Muscle of leg (tissue), 11 donors: ENCODE results near the gene ASMTL. TPM values are rescaled to one million over a fixed set of nuclear protein-coding genes. Genes with fewer than 3 reads are reported as not detected.
"Not testable (repeated sequence)": the region's sequence is repeated elsewhere in the genome, so short reads cannot be mapped to it uniquely, and the experiment has no call there.

Source experiments
- DNase-seq: peaks from one replicate; pipeline ENCODE4 v3.0.0; 2013
- H3K27ac ChIP-seq: one replicate; pipeline ENCODE4 v1.5.1; 2013; ENCODE audit warnings: mild to moderate bottlenecking, low read length, control low read depth
- H3K27me3 ChIP-seq: one replicate; pipeline ENCODE4 v1.6.1; 2013; ENCODE audit warnings: low read length; ENCODE audit not compliant: control insufficient read depth, insufficient read depth
- H3K36me3 ChIP-seq: one replicate; pipeline ENCODE4 v1.6.1; 2013; ENCODE audit warnings: low read length; ENCODE audit not compliant: control insufficient read depth, insufficient read depth
- H3K4me1 ChIP-seq: one replicate; pipeline ENCODE4 v1.6.1; 2013; ENCODE audit warnings: low read length; ENCODE audit not compliant: control insufficient read depth, insufficient read depth
- H3K4me3 ChIP-seq: one replicate; pipeline ENCODE4 v1.5.1; 2013; ENCODE audit warnings: low read length, control low read depth
- H3K9me3 ChIP-seq: replicated peaks from 2 replicates; pipeline ENCODE4 v1.6.1; 2013; ENCODE audit warnings: low read depth, low read length; ENCODE audit not compliant: control insufficient read depth
- WGBS: methylation state at CpG from one replicate; pipeline ENCODE4 v1.1.5; 2013; ENCODE audit warnings: missing lambda C conversion rate; ENCODE audit not compliant: insufficient coverage; 5-methylcytosine and 5-hydroxymethylcytosine counted together
- polyA plus RNA-seq, 8 donors: library from polyadenylated mRNA; unstranded; fragments of 120-200 nt; gene quantifications; one replicate each; pipeline versions ENCODE4 v1.2.1 to v1.2.3, GENCODE V29; 2013; ENCODE audit warnings: inconsistent platforms in 1 of 8, low replicate concordance in 1 of 8; ENCODE audit not compliant: insufficient read length in 8 of 8, insufficient read depth in 1 of 8
- total RNA-seq: library from RNA; stranded (reverse); fragments of 120-200 nt; gene quantifications from one replicate; pipeline ENCODE4 v1.2.4, GENCODE V29; 2013

Gene ASMTL
- total and polyA plus RNA-seq, 9 donors = 9.4 to 32.5 (median 26.7) TPM

DNA sequence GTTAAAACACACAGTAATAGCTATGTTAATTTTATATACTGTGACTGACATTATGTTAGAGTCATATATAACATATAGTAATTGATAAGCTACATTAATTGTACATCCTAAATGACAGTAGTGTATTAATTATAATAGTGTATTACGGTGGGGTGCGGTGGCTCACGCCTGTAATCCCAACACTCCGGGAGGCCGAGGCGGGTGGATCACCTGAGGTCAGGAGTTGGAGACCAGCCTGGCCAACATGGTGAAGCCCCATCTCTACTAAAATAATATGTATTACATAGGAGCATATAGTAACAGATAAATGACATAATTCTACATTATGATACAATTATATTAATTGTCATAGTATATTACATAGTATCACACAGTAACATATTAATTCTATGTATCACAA, 12.2 kb downstream of the ASMTL start:
- Histone ChIP-seq H3K27ac (no peak overlapping the region), H3K36me3 (peaks cover 21% of the 10 kb centered on the region), H3K4me3 (no peak overlapping the region), H3K9me3 (peaks cover 39% of the 10 kb centered on the region), H3K4me1 (no peaks in the 10 kb centered on the region), H3K27me3 (no peaks in the 10 kb centered on the region)
- DNase-seq = no peak
- WGBS = no CpG with 5 or more reads among the region's 6 CpGs

DNA sequence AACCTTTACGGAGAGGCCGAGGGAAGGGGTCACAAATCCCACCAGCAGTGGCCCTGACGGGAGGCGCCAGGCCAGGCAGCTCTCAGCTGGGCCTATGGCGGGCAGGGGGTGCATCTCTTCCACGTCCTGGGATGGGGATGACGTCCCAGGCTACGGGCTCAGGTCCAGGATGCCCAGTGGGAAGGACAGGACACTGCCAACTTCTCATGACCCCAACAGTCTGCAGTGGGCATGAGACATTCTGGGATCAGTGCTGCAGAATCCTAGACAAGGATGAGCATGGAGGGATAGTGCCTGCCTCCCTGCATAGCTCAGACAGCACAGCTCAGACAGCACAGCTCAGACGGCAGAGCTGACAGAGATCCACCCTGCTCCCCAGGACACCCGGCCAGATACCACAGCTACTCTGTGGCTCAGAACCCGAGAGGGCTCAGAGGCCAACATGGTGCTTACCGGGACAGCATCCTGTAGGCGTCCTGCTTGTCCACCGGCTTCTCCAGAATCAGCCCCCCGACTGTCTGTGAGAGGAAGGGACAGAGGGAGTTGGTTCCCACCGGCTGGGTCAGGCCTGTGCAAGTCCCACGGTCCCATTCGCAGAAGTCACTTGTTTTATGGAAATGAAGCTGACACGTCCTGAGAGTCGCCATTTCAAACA, 17.3 kb downstream of the ASMTL start:
- WGBS = 78% methylated on average over 17 of the region's 20 CpGs
- peaks cover 37% of the 10 kb centered on the region for H3K36me3 ChIP-seq

DNA sequence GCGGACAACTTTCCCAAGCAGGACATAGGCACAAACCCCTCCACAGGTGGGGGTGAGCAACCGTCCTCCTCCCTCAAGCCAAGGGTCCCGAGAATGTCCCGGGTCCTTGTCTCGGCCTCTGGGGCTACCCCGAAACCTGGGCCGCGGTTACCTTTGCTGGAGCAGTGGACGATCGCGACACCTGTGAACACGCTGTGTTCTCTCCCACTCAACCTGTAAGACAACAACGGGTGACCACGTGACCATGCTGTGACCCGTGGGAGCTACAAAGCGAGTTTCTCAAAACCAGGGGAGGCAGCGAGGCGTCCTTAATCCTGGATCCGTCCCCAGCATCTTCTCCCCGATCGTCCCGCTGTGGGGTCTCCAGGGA, 17.9 kb downstream of the ASMTL start:
- no peak overlapping the region for H3K27ac ChIP-seq
- peaks cover 10% of the 10 kb centered on the region for H3K9me3 ChIP-seq
- H3K27me3 ChIP-seq = no peaks in the 10 kb centered on the region
- DNase-seq = no peak
- no peak overlapping the region for H3K4me3 ChIP-seq
- WGBS = 87% methylated on average over 22 of the region's 22 CpGs
- peaks cover 37% of the 10 kb centered on the region for H3K36me3 ChIP-seq
- no peaks in the 10 kb centered on the region for H3K4me1 ChIP-seq

More for the DNA sequence above, 17.3 kb downstream of the ASMTL start:
- no peak for DNase-seq
- Histone ChIP-seq H3K9me3 (peaks cover 11% of the 10 kb centered on the region), H3K27ac (no peak overlapping the region), H3K4me1 (no peaks in the 10 kb centered on the region), H3K27me3 (no peaks in the 10 kb centered on the region), H3K4me3 (no peak overlapping the region)

DNA sequence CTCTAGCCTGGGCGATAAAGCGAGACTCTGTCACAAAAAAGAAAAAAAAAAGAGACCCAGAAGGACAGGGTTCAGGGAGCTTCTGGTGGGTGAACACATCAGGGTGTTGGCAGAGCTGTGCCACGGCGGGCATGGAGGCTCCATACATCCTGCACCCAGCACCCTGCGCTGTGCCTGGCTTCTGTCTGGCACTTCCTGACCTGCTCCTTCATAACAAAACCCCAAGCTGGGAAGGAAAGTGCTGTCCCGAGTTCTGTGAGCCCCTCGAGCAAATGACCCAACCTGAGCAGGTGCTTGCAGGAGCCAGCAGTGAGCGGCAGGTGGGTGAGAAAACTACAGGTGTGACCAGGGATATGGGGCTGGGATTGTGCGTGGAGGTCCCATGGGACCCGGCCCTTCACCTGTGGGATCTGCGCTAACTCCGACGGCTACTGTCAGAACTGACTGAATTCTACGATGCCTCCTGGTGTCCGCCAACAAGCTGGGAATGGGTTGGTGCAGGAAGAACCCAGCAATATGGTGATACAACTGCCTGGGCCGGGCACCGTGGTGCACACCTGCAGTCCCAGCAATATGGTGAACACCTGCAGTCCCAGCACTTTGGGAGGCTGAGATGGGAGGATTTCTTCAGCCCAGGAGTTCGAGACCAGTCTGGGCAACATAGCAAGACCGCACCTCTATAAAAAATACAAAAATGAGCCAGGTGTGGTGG, 18.9 kb downstream of the ASMTL start:
- WGBS = 91% methylated on average over 12 of the region's 19 CpGs
- DNase-seq = no peak
- Histone ChIP-seq H3K4me3 (no peak overlapping the region), H3K27me3 (no peaks in the 10 kb centered on the region), H3K36me3 (peaks cover 31% of the 10 kb centered on the region), H3K27ac (no peak overlapping the region), H3K9me3 (peaks cover 8% of the 10 kb centered on the region), H3K4me1 (no peaks in the 10 kb centered on the region)

DNA sequence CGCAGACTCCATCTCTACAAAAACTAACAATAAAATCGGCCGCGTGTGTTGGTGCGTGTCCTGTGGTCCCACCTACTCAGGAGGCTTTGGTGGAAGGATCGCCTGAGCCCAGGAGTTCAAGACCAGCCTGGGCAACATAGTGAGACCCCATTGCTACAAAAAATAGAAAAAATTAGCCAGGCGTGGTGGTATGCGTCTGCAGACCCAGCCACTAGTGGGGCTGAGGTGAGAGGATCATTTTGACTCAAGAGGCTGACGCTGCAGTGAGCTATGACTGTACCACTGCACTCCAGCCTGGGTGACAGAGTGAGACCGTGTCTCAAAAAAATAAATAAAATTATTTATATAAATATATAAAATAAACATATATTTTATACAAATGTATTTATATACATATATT, 22.3 kb downstream of the ASMTL start:
- Histone ChIP-seq H3K4me1 (no peaks in the 10 kb centered on the region), H3K36me3 (peaks cover 28% of the 10 kb centered on the region)
- WGBS = no CpG with 5 or more reads among the region's 10 CpGs

DNA sequence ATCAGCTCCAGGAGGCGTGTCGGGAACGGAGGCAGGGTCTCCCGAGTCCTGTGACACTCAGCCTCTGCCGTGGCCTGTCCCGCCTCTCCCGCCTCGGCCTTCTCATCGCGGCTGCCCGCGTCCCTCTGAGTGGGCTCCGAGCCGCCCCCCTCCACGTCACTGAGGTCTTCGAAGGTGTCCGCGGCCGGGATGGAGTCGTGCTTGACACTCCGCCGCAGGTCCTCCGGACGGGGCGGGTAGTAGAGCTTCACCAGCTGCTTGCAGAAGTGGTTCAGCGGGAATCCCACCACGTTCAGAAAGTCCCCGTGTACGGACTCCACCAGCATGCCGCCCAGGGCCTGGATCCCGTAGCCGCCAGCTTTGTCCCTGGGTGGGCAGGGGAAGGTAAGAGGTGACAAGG, 25.0 kb downstream of the ASMTL start:
- no peak overlapping the region for H3K27ac ChIP-seq
- H3K36me3 ChIP-seq = peaks cover 27% of the 10 kb centered on the region
- peaks cover 14% of the 10 kb centered on the region for H3K9me3 ChIP-seq
- no peaks in the 10 kb centered on the region for H3K27me3 ChIP-seq
- H3K4me3 ChIP-seq = no peak overlapping the region
- no peaks in the 10 kb centered on the region for H3K4me1 ChIP-seq
- no peak for DNase-seq
- 98% methylated on average over 32 of the region's 32 CpGs for WGBS

More for the DNA sequence above, 22.3 kb downstream of the ASMTL start:
- no peak overlapping the region for H3K4me3 ChIP-seq
- H3K9me3 ChIP-seq = peaks cover 3% of the 10 kb centered on the region
- no peaks in the 10 kb centered on the region for H3K27me3 ChIP-seq
- H3K27ac ChIP-seq = no peak overlapping the region
- no peak for DNase-seq

DNA sequence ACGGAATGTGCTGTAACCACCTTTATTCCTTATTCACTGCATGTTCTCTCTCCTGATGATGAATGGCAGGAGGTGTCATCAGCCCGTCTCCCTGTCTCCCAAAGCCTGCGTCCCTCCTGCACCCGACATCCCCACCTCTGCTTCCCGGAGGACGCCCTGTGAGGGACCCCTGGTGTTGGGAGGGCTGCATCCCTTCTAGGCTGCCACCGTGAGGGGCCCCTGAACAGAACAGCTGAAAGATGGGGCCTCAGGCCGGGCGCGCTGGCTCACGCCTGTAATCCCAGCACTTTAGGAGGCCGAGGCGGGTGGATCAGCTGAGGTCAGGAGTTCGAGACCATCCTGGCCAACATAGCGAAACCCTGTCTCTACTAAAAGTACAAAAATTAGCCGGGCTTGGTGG, 26.4 kb downstream of the ASMTL start:
- H3K4me3 ChIP-seq, H3K27ac ChIP-seq, H3K27me3 ChIP-seq, DNase-seq, H3K4me1 ChIP-seq: not testable (repeated sequence)
- Histone ChIP-seq H3K9me3 (peaks cover 28% of the 10 kb centered on the region), H3K36me3 (peaks cover 31% of the 10 kb centered on the region)
- 91% methylated on average over 10 of the region's 16 CpGs for WGBS

DNA sequence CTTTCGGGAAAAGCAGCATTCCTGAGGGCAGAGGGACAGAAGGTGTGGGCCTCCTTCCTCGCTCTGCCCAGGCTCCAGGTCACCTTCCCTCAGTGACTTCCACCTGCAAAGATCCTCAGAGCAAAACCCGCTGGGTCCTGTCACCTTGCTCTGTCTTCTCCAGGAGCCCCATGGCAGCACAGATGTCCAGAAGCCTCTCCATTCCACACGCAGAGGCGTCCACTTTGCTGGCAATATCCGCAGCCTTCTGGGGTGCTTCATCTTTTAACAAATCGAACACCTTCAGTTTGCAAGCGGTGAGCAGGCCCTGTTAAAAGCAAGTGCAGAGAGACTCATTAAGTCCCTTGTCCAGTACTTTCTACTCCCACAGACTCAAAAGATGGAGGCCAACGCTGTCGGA, 27.3 kb downstream of the ASMTL start:
- Histone ChIP-seq H3K36me3 (peaks cover 36% of the 10 kb centered on the region), H3K4me1 (no peaks in the 10 kb centered on the region), H3K27ac (no peak overlapping the region), H3K27me3 (peaks cover 2% of the 10 kb centered on the region), H3K9me3 (peaks cover 30% of the 10 kb centered on the region), H3K4me3 (no peak overlapping the region)
- 98% methylated on average over 8 of the region's 10 CpGs for WGBS
- no peak for DNase-seq

DNA sequence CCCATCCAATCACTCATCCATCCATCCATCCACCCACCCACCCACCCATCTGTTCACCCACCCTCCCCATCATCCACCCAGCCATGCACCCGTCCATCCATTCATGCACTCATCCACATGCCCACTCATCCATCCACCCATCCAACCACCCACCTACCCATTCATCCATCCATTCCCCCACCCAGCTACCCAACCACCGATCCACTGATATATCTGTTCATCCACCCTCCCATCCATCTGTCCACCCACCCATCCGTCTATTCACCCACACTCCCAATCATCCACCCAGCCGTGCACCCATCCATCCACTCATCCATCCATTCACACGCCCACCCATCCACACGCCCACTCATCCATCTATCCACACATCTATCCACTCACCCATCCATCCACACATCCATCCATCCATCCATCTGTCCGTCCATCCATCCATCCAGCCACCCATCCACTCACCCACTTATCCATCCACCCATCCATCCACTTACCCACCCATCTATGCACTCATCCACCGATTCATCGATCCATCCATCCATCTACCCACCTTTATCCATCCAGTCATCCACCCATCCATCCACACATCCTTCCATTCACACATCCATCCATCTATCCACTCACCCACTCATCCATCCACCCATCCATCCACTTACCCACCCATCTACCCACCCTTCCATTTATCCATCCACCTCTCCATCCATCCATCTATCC, 28.4 kb downstream of the ASMTL start:
- Histone ChIP-seq H3K36me3 (peaks cover 38% of the 10 kb centered on the region), H3K9me3 (peaks cover 30% of the 10 kb centered on the region), H3K4me3 (no peak overlapping the region), H3K27me3 (peaks cover 2% of the 10 kb centered on the region), H3K27ac (no peak overlapping the region), H3K4me1 (no peaks in the 10 kb centered on the region)
- DNase-seq = no peak
- WGBS = 98% methylated on average over 9 of the region's 9 CpGs

DNA sequence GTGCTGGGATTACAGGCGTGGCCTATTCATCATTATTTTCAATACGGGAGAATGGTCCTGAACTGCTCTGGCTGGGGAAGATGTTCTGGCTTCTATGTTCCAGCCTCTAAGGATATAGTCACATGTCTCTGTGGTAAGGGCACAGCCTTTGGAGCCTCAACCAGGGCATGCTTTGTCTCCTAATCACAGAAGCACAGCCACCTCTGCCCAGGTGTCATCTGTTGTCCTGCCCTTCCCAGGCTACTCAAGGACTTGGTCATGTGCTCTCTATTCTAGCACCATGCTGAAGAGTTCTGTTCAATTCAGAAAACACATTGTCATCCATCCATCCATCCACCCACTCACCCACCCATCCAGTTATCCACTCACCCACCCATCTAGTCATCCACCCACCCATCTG, 29.5 kb downstream of the ASMTL start:
- Histone ChIP-seq H3K4me3 (no peak overlapping the region), H3K9me3 (peaks cover 35% of the 10 kb centered on the region), H3K27me3 (peaks cover 2% of the 10 kb centered on the region), H3K27ac (no peak overlapping the region), H3K4me1 (no peaks in the 10 kb centered on the region), H3K36me3 (peaks cover 45% of the 10 kb centered on the region)
- no peak for DNase-seq
- WGBS = 100% methylated on average over 1 of the region's 2 CpGs
